Breast epithelium (tissue), 3 donors: ENCODE results near the gene GNE.

Experiments used
- CTCF ChIP-seq, 3 donors: fragments of 450-650 bp; IDR thresholded peaks; one replicate each; pipeline ENCODE4 v1.5.1; 2016 to 2017; ENCODE audit warnings: antibody characterized with exemption in 3 of 3, mild to moderate bottlenecking in 3 of 3, moderate library complexity in 3 of 3
- POLR2A ChIP-seq: fragments of 450-650 bp; IDR thresholded peaks from one replicate; pipeline ENCODE4 v1.6.1; 2016; ENCODE audit warnings: antibody characterized with exemption, mild to moderate bottlenecking, moderate library complexity
- POLR2AphosphoS5 ChIP-seq, 3 donors: sonication (generic); formaldehyde crosslinking; IDR thresholded peaks; one replicate each; pipeline ENCODE4 v1.6.1; 2017; ENCODE audit warnings: antibody characterized with exemption in 3 of 3

GRCh38 chr9:36173861-36174260, 84.4 kb downstream of the GNE start:
- no peak for TF ChIP-seq POLR2A
- no peak for TF ChIP-seq CTCF (IDR thresholded peaks at IDR 0.05)
- no peak for TF ChIP-seq POLR2AphosphoS5 (IDR thresholded peaks at IDR 0.05)
